GM06990 (cell line): ENCODE data around the gene MUC2.

Experiments used
- DNase-seq: peaks from one replicate; pipeline ENCODE4 v3.0.0-alpha.2; 2011; ENCODE audit not compliant: insufficient read length; ENCODE audit errors: extremely low read depth
- H3K27me3 ChIP-seq: replicated peaks from 2 replicates; pipeline ENCODE4 v1.6.0; 2011; ENCODE audit warnings: low read length; ENCODE audit not compliant: control insufficient read depth, insufficient read depth
- H3K36me3 ChIP-seq: 2 replicates; pipeline ENCODE4 v1.5.1; 2011; ENCODE audit warnings: low read length; ENCODE audit not compliant: control insufficient read depth, insufficient read depth
- H3K4me3 ChIP-seq: replicated peaks from 2 replicates; pipeline ENCODE4 v1.5.1; 2011; ENCODE audit warnings: low read depth, mild to moderate bottlenecking, control low read depth, low read length
- TF ChIP-seq, protein P1 (sequence below): IDR thresholded peaks from 2 replicates; pipeline ENCODE4 v1.5.1; 2011; ENCODE audit warnings: low read length, control low read depth, mild to moderate bottlenecking, inconsistent platforms; ENCODE audit not compliant: insufficient read depth, poor library complexity, severe bottlenecking

Gene MUC2

DNA sequence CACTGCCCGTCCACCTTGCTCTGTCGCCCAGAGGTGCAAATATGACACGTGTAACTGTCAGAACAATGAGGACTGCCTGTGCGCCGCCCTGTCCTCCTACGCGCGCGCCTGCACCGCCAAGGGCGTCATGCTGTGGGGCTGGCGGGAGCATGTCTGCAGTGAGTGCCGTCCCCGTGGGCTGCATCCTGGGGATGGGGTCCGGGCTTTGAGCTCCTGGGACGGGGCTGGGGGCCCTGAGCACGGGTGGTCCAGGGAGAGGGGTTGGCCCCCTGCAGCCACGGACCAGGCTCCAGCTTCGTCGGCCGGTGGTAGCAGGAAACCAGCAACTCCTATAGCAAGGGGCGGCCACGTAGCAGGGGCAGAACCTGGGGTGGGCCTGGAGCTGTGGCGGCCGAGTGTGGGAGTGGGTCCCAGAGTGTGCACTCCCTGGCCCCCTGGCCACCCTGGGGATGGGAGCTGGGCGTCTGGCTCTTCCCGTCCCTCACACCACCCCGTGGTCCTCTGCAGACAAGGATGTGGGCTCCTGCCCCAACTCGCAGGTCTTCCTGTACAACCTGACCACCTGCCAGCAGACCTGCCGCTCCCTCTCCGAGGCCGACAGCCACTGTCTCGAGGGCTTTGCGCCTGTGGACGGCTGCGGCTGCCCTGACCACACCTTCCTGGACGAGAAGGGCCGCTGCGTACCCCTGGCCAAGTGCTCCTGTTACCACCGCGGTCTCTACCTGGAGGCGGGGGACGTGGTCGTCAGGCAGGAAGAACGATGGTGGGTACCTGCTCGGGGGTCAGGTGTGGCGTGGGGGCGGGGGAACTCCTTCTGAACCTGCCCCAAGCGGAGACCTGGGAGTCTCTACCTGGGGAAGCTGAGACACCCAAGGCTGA lies 10.1 kb downstream of the MUC2 start:
- Histone ChIP-seq H3K36me3 (no peaks in the 10 kb centered on the region), H3K4me3 (no peak overlapping the region), H3K27me3 (no peaks in the 10 kb centered on the region)
- TF ChIP-seq, protein P1, sequence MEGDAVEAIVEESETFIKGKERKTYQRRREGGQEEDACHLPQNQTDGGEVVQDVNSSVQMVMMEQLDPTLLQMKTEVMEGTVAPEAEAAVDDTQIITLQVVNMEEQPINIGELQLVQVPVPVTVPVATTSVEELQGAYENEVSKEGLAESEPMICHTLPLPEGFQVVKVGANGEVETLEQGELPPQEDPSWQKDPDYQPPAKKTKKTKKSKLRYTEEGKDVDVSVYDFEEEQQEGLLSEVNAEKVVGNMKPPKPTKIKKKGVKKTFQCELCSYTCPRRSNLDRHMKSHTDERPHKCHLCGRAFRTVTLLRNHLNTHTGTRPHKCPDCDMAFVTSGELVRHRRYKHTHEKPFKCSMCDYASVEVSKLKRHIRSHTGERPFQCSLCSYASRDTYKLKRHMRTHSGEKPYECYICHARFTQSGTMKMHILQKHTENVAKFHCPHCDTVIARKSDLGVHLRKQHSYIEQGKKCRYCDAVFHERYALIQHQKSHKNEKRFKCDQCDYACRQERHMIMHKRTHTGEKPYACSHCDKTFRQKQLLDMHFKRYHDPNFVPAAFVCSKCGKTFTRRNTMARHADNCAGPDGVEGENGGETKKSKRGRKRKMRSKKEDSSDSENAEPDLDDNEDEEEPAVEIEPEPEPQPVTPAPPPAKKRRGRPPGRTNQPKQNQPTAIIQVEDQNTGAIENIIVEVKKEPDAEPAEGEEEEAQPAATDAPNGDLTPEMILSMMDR: no peak
- DNase-seq: no peak

DNA sequence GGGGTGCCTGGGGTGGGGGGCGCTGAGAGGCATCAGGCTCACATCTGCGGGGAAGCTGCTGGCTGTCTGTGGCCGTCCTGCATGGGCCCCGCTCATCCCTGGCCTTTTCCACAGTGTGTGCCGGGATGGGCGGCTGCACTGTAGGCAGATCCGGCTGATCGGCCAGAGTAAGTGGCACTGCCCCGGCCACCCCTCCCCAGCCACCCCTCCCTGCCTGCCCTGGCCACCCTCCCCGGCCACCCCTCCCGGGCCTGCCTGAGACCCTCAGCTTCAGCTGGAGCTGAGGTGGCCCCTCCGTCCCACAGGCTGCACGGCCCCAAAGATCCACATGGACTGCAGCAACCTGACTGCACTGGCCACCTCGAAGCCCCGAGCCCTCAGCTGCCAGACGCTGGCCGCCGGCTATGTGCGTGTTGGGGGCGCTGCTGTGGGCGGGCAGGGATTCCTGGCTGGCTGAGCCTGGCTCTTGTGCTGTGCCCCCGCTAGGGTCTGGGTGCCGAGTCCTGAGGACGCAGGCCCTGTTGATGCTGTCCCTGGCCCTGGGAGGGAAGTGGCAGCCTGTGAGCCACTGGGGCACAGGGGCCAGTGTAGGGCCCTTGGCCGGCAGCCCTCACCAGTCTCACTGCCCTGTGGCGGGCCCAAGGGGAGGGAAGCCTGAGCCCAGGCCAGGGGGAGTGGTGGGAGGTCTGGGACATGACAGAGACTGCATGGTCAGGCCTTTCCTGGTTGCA lies 10.9 kb downstream of the MUC2 start:
- no peak for DNase-seq
- Histone ChIP-seq H3K4me3 (no peak overlapping the region), H3K36me3 (no peaks in the 10 kb centered on the region), H3K27me3 (no peaks in the 10 kb centered on the region)
- TF ChIP-seq, protein P1: no peak

DNA sequence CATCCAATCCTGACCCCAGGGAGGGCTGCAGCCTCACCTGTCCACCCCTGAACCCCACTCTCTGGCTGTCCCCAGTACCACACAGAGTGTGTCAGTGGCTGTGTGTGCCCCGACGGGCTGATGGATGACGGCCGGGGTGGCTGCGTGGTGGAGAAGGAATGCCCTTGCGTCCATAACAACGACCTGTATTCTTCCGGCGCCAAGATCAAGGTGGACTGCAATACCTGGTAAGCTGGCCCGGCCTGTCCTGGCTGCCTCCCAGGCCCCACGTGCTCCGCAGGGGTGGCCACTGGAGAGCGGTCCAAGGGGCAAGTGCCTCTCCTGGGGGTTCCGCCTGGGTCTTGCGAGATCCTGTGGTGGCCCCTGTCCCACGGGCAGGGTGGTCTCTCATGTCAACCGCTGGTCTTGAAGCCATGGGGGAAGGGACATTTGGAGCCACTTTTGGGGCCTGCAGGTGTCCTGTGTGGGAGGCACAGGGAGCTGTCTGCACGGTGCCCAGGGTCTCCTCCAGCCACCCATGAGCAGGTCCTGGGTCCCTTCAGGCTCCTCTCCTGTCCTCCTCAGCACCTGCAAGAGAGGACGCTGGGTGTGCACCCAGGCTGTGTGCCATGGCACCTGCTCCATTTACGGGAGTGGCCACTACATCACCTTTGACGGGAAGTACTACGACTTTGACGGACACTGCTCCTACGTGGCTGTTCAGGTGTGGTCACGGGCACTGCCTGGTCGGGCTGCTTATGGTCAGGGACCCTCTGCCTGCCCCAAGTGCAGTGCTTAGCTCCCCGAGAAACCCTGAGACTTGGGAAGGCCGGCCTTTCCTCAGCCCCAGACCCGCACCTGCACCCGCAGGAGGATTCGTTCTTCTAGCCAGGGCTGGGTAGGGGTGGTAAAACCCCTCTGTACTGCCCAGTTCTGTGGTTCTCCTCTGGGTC lies 11.8 kb downstream of the MUC2 start:
- H3K27me3 ChIP-seq: no peaks in the 10 kb centered on the region
- TF ChIP-seq, protein P1: no peak
- no peaks in the 10 kb centered on the region for H3K36me3 ChIP-seq
- DNase-seq: no peak
- H3K4me3 ChIP-seq: no peak overlapping the region

DNA sequence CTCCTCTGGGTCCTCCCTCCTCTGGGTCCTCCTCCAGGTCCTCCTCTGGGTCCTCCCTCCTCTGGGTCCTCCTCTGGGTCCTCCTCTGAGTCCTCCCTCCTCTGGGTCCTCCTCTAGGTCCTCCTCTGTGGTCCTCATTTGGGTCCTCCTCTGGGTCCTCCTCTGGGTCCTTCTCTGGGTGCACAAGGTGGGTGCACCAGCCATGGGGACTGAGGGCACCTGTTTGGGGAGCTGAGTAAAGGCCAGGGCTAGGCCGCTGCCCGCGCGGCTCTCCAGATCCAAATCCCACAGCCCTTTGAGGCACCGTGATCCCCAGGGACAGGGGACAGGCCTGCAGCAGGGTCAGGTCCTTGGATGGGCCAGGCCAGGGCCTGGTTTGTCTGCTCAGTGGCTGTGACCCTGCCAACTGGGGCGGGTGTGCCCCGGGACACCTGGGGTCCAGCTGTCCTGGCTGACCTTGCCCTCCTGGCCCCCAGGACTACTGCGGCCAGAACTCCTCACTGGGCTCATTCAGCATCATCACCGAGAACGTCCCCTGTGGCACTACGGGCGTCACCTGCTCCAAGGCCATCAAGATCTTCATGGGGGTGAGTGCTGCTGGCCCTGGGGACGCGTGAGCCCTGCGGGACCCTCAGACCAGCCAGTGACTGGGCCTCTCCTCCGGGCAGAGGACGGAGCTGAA lies 12.7 kb downstream of the MUC2 start:
- no peak overlapping the region for H3K4me3 ChIP-seq
- no peak for DNase-seq
- H3K36me3 ChIP-seq: no peaks in the 10 kb centered on the region
- TF ChIP-seq, protein P1: no peak
- no peaks in the 10 kb centered on the region for H3K27me3 ChIP-seq
